Caco-2 (cell line): ENCODE measurements around the gene IDS. TPM values are rescaled to one million over a fixed set of nuclear protein-coding genes. Genes with fewer than 3 reads are reported as not detected.
A peak's percentile ranks its signal among the peaks of the same experiment; 100 is the strongest.
"Not testable (repeated sequence)": the region's sequence is repeated elsewhere in the genome, so short reads cannot be mapped to it uniquely, and the experiment has no call there.

Experiments used
- BruUV-seq: library from RNA; stranded (reverse); fragments of 400-500 nt; replicated peaks from 2 replicates; lab custom pipeline; 2021; lab: Mats Ljungman, UMichigan
- CTCF ChIA-PET: fragments of 300-600 bp; sonication (Branson Sonifier 250); formaldehyde crosslinking; loops from one replicate; lab custom pipeline; 2022; ENCODE audit warnings: antibody characterized with exemption; lab: Charles Lee
- POLR2A ChIA-PET: fragments of 300-600 bp; sonication (Branson Sonifier 250); formaldehyde crosslinking; loops from one replicate; lab custom pipeline; 2022; ENCODE audit warnings: antibody characterized with exemption; lab: Charles Lee
- DNase-seq, 2 experiments: peaks; one replicate each; pipeline versions ENCODE4 v3.0.0 to v3.0.0-alpha.2; 2020 to 2022
- H3K27me3 ChIP-seq: replicated peaks from 2 replicates; pipeline ENCODE4 v1.6.0; 2011; ENCODE audit warnings: low read length; ENCODE audit not compliant: control insufficient read depth, insufficient read depth
- H3K36me3 ChIP-seq: 2 replicates; pipeline ENCODE4 v1.5.1; 2011; ENCODE audit warnings: low read length; ENCODE audit not compliant: control insufficient read depth, insufficient read depth
- H3K4me1 ChIP-seq: fragments of 250-450 bp; sonication (Bioruptor Pico); 2 replicates; pipeline ENCODE4 v1.5.1; 2020; ENCODE audit warnings: mild to moderate bottlenecking
- H3K4me3 ChIP-seq: 2 replicates; pipeline ENCODE4 v1.5.1; 2011; ENCODE audit warnings: low read depth, mild to moderate bottlenecking, control low read depth, low read length
- H3K9me3 ChIP-seq: fragments of 250-450 bp; sonication (Bioruptor Pico); 2 replicates; pipeline ENCODE4 v1.5.1; 2020; ENCODE audit warnings: mild to moderate bottlenecking, moderate library complexity
- H3K27ac Mint-ChIP-seq: one replicate; pipeline ENCODE4 v1.8.0; 2022; ENCODE audit warnings: mixed read lengths; ENCODE audit not compliant: unreplicated experiment
- H3K27me3 Mint-ChIP-seq: one replicate; pipeline ENCODE4 v1.8.0; 2022; ENCODE audit warnings: mixed read lengths; ENCODE audit not compliant: insufficient read depth, unreplicated experiment
- H3K36me3 Mint-ChIP-seq: one replicate; pipeline ENCODE4 v1.8.0; 2022; ENCODE audit warnings: mild to moderate bottlenecking, mixed read lengths; ENCODE audit not compliant: insufficient read depth, unreplicated experiment
- H3K4me1 Mint-ChIP-seq: one replicate; pipeline ENCODE4 v1.8.0; 2022; ENCODE audit warnings: low read depth, mixed read lengths; ENCODE audit not compliant: unreplicated experiment
- H3K4me3 Mint-ChIP-seq: one replicate; pipeline ENCODE4 v1.8.0; 2022; ENCODE audit warnings: mild to moderate bottlenecking, moderate library complexity, mixed read lengths; ENCODE audit not compliant: unreplicated experiment
- H3K9me3 Mint-ChIP-seq: one replicate; pipeline ENCODE4 v1.8.0; 2022; ENCODE audit warnings: mixed read lengths; ENCODE audit not compliant: unreplicated experiment
- CTCF ChIP-seq, 2 experiments: fragments of 200-600 bp in 1 of 2; IDR thresholded peaks; 1 replicate in 1 of 2; 2 replicates in 1 of 2; pipeline versions ENCODE4 v1.5.1 to v1.8.0; 2011 to 2022; ENCODE audit warnings: antibody characterized with exemption in 1 of 2, control low read depth in 1 of 2, inconsistent platforms in 1 of 2, low read depth in 1 of 2, low read length in 1 of 2, mild to moderate bottlenecking in 1 of 2, moderate library complexity in 1 of 2; ENCODE audit not compliant: insufficient read depth in 1 of 2, severe bottlenecking in 1 of 2, unreplicated experiment in 1 of 2
- intact Hi-C: fragments of 100-400 bp; cut with micrococcal nuclease; formaldehyde crosslinking; loops from one replicate; pipeline ENCODE4 v1.10.0; 2022; ENCODE audit not compliant: unreplicated experiment
- total RNA-seq: library from RNA; stranded (reverse); gene quantifications from 2 replicates; pipeline ENCODE4 v1.2.3, GENCODE V29; 2022

IDS gene
- total RNA-seq, 1 experiment from 2014 or later: 35.1 TPM

- POLR2A ChIA-PET, DNase-seq, intact Hi-C loops, H3K36me3 ChIP-seq, BruUV-seq, H3K9me3 ChIP-seq, H3K4me3 Mint-ChIP-seq, H3K4me1 Mint-ChIP-seq, H3K4me3 ChIP-seq, H3K27ac Mint-ChIP-seq, H3K27me3 Mint-ChIP-seq, H3K9me3 Mint-ChIP-seq, H3K27me3 ChIP-seq: not testable (repeated sequence)
- peaks cover 35% of the 10 kb centered on the region for H3K36me3 Mint-ChIP-seq
- peaks cover 14% of the 10 kb centered on the region for H3K4me1 ChIP-seq
- CTCF ChIA-PET: interaction anchor here (0.6 kb wide), 1 partner anchor 24 kb away, joined by 3 read pairs; no protein-coding TSS in a partner anchor
Measured at GRCh38 chrX:149488008-149488407, 17.1 kb downstream of the IDS start.

- peak in 1 of 2 experiments; percentile 10 for DNase-seq
- no peak overlapping the region for H3K27ac Mint-ChIP-seq
- H3K9me3 Mint-ChIP-seq: no peaks in the 10 kb centered on the region
- Histone ChIP-seq H3K36me3 (no peaks in the 10 kb centered on the region), H3K27me3 (no peaks in the 10 kb centered on the region), H3K4me3 (no peak overlapping the region), H3K9me3 (no peaks in the 10 kb centered on the region), H3K4me1 (peaks cover 9% of the 10 kb centered on the region)
- intact Hi-C loops: no loop called here
- ChIA-PET POLR2A (no interaction called here), CTCF (interaction anchor here (0.6 kb wide), 1 partner anchor 25 kb away, joined by 3 read pairs; no protein-coding TSS in a partner anchor)
- H3K27me3 Mint-ChIP-seq: no peaks in the 10 kb centered on the region
- TF ChIP-seq CTCF (IDR thresholded peaks at IDR 0.05; ENCODE audit: insufficient read depth in 1 of 2, low read depth in 1 of 2, low read length in 1 of 2, severe bottlenecking in 1 of 2, unreplicated experiment in 1 of 2): peak in 1 of 2 experiments; percentile 18
- BruUV-seq: no TSS peak
- no peak overlapping the region for H3K4me3 Mint-ChIP-seq
- H3K36me3 Mint-ChIP-seq: peaks cover 35% of the 10 kb centered on the region
- no peaks in the 10 kb centered on the region for H3K4me1 Mint-ChIP-seq
Measured at GRCh38 chrX:149487292-149487691, 17.8 kb downstream of the IDS start.

- Mint-ChIP-seq H3K4me3 (no peak overlapping the region), H3K4me1 (no peaks in the 10 kb centered on the region), H3K9me3 (no peaks in the 10 kb centered on the region), H3K27ac (no peak overlapping the region), H3K36me3 (peaks cover 15% of the 10 kb centered on the region), H3K27me3 (no peaks in the 10 kb centered on the region)
- Histone ChIP-seq H3K36me3 (no peaks in the 10 kb centered on the region), H3K4me3 (no peak overlapping the region), H3K4me1 (no peaks in the 10 kb centered on the region), H3K9me3 (no peaks in the 10 kb centered on the region), H3K27me3 (no peaks in the 10 kb centered on the region)
- BruUV-seq: no TSS peak
- DNase-seq: no peak
- TF ChIP-seq CTCF (IDR thresholded peaks at IDR 0.05; ENCODE audit: insufficient read depth in 1 of 2, low read depth in 1 of 2, low read length in 1 of 2, severe bottlenecking in 1 of 2, unreplicated experiment in 1 of 2): no peak
- CTCF ChIA-PET: no interaction called here
- POLR2A ChIA-PET: no interaction called here
- intact Hi-C loops: loop anchor here (10.0 kb wide), 1 partner anchor 792 kb away; no protein-coding TSS in a partner anchor
Measured at GRCh38 chrX:149476513-149476912, 28.6 kb downstream of the IDS start.
